Islet precursor cell (in vitro differentiated cells): Measurements from ENCODE around the gene ZNF664.
A peak's percentile ranks its signal among the peaks of the same experiment; 100 is the strongest.

Source experiments
- DNase-seq: peaks from one replicate; pipeline ENCODE4 v3.0.0-alpha.2; 2018

Gene ZNF664

GRCh38 chr12:124035163-124035562 lies 62.1 kb downstream of the ZNF664 start:
- DNase-seq = no peak

- DNase-seq = no peak
Measured at GRCh38 chr12:124036171-124036598, 63.2 kb downstream of the ZNF664 start.

GRCh38 chr12:124036657-124037109 lies 63.7 kb downstream of the ZNF664 start:
- no peak for DNase-seq

DNA sequence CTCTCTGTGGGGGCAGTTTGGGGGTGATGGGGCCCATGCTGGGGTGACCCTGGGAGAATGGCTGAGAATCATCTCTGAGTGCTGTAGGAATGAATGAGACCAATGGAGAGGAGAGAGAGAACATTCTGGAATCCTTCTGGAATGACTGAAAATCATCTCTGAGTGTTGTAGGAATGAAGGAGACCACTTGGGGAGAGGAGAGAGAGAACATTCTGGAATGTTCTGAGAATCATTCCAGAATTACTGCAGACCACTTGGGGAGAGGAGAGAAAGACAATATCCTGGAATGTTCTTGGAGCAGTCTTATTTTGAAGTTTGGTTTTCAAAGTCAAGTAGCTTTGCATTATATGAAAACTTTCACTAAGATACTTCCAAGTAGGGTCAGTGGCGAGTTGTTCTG lies 64.3 kb downstream of the ZNF664 start:
- DNase-seq = no peak

DNA sequence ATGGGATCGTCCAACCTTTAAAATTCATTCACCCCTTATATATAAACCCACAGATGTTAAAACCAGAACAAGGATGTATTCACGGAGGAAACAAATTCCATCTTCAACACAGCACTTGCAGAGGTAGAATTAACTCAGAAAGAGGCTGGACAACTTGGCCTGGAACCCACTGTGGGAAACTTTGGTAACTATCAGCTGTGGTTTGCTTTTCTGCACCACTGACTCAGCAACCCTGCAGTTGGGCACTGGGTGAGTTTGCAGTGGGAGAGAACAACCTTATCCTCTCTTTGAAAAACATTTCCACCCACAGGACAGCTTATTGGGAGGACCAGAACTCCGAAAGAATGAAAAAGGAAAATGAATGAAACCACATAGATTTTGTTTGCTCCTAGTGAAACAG lies 66.3 kb downstream of the ZNF664 start:
- no peak for DNase-seq

- DNase-seq = no peak
Measured at GRCh38 chr12:124040291-124040690, 67.3 kb downstream of the ZNF664 start.

DNA sequence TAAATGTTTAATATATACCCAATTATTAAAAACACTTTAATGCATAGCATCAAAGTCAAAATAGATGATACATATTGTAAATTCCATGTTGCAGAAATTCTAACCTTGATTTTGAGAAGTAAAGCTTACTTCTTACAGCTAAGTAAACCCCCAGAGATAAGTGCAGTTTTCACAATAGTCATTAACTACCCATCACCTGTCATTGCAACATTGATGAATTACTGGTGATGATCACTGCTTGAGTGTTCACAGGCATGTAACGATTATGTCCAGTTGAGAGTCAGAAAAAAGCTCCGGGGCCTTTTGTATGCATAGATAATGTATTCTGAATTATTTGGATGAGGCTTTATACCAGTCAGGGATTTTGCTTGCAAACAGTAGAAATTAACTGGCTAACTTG lies 67.7 kb downstream of the ZNF664 start:
- no peak for DNase-seq

DNA sequence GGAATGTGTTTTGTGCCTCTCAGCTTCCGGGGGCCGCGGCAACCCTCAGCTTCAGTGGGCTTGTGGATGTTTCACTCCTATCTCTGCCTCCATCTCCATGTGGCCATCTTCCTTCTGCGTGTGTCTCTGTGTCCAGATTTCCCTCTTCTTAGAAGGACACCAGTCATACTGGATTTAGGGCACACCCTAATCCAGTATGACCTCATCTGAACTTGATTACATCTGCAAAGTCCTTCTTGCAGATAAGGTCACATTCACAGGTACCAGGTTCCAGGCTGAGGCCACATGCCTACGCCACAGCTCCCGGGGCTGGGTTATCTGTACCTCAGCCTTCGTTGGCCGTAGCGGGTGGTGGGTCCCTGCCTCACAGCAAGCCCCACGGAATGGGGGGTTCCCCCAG lies 68.9 kb downstream of the ZNF664 start:
- no peak for DNase-seq

DNA sequence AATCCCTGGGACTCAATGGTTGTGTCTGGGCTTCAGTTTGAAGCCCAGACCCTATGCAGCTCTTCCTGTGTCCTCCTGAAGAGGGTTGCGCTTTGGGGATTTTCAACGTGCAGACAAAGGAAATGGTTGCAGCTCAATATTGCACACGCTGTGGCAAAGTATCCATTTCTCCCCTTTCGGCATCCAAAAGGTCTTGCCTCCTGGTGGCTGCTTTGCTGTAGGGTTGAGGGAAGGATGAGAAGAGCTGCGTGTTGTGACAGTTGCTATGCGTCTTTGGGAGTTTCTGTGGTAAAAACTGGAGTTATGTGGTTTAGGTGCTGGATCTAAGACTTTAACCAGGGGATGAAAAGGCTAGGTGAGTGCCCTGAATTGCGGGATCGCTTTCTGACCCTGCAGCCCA lies 71.0 kb downstream of the ZNF664 start:
- DNase-seq = no peak

- DNase-seq = no peak
Measured at GRCh38 chr12:124044809-124045321, 71.8 kb downstream of the ZNF664 start.

DNA sequence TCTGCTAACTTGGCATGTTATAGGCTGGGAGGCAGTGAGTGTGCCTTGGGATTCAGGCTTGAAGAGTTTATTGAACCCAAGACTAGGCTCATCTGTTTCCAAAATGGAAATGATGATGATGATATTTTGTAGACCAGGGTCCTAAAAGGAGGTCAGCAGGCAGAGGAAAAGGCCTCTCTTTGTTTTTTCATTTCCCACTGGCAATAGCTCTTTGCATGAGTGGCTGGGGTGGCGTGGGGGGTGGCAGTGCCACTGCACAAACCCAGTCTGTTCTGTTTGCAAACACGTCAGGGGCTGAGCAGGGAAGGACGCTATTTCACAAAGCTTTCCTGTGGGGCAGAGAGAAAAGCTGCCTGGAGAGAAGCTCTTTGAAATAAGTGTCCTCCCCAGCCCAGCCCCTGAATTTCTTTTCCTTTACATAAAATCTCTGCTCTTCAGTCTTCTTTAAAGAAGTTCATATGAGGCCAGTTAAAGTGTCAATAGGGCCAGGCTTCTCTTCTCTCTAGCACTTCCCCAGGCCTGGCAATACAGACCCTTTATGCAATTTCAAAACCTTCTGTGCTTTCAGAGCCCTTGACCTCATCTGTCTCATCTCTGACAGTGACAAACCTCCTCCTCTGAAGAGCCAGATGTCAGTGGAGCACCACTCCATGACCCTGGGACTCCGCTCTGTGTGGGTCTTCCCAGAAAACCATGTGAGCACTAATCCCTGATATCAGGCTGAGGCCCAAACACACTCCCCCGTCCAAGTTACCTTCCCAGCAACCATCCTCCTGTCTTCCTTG lies 72.8 kb downstream of the ZNF664 start:
- DNase-seq = no peak

GRCh38 chr12:124046456-124046740 lies 73.4 kb downstream of the ZNF664 start:
- DNase-seq = no peak

- no peak for DNase-seq
Measured at GRCh38 chr12:124047045-124047566, 74.1 kb downstream of the ZNF664 start.

- no peak for DNase-seq
Measured at GRCh38 chr12:124049451-124050094, 76.6 kb downstream of the ZNF664 start.

- DNase-seq = peak; percentile 88
Measured at GRCh38 chr12:124053851-124054250, 80.8 kb downstream of the ZNF664 start.

- no peak for DNase-seq
Measured at GRCh38 chr12:124055066-124055465, 82.1 kb downstream of the ZNF664 start.

DNA sequence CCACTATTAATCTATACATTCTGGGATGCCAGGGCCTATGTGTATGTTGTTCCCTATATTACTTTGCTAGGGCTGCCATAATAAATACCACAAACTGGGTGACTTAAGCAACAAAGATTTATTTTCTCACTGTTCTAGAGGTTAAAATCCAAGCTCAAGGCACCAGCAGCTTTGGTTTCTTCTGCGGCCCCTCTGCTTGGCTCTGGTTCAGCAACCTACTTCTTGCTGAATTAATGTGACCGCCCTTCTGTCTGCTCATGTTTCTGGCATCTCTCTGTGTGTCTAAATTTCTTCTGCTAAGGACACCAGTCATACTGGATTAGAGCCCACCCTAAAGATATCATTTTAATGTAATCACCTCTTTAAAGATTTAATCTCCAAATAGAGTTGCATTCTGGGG lies 84.7 kb downstream of the ZNF664 start:
- DNase-seq = no peak

GRCh38 chr12:124059752-124060151 lies 86.7 kb downstream of the ZNF664 start:
- DNase-seq = no peak
